Suppressor macrophage treated with lipopolysaccharide for 4 hours (primary cell): ENCODE data around the gene RPA1.
"Not testable (repeated sequence)": the region's sequence is repeated elsewhere in the genome, so short reads cannot be mapped to it uniquely, and the experiment has no call there.

Experiments used
- DNase-seq: peaks from one replicate; pipeline ENCODE4 v3.0.0-alpha.2; 2020

Gene RPA1

DNA sequence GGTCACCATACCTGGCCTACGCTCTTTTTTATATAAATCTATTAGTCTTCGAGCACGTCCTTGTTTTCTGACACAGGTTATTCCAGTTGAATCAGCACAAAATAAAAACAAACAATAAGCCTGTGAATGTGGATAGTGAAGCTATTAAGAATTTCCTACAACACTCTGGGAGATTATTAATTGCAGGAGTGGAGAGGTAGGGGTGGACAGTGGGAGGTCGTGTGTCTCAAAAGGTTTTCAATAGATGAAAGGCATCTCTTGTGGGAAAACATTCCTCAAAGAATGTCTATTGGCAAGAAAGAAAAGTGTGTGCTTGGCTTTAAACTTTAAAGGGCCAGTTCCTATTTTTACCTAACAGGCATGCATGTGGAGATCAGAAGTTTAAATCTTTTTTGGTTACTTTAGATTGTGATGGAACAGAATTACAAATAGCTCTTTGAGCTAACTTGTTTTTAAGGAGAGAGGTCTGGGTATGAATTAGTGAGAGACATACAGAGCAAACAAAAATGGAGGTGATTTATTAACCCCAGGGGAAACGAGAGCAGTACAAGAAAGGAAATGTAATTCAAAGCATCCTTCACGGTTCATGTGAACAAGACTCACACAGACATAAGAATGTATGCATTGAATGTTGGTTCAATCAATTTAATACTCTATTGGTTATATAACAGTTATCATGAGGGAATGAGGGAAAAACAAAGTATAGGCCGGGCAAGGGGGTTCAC lies 9.1 kb upstream of the RPA1 start:
- DNase-seq: no peak

DNA sequence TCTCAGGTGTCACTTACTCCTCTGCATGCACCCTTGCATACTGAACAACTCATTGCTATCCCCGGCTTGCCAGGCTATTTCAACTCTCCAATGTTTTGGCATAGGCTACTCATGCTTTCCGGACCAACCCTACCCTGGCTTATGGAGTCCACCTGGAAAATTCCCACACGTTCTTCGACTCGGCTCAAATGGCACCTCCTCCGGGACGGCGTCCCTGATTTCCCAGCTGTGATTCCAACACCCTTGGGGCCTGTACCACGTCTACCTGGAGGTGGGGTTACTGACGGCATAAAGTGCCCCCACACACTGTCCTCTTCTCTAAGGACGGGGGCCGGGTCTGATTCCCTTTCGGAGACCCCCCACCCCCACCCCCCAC lies 601 bp upstream of the RPA1 start:
- no peak for DNase-seq

DNA sequence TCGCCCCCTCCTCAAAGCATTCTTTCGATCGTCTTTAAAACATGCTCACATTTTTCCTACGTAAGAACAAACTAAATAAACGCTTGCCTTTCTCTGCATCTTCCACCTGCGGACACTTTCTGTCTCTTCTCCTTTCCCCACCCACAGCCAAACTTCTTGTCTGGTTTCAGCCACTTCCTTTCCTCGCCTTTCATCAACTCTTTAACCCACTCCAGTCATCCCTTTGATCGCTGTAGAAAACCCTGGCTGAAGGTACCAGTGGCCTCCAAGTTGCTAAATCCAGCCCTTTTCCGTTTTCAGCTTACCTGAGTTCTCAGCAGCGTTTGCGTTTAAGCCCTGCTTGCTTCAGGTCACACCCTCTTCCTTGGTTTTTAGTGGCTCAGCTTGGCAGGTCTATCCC lies 483 bp downstream of the RPA1 start:
- no peak for DNase-seq

DNA sequence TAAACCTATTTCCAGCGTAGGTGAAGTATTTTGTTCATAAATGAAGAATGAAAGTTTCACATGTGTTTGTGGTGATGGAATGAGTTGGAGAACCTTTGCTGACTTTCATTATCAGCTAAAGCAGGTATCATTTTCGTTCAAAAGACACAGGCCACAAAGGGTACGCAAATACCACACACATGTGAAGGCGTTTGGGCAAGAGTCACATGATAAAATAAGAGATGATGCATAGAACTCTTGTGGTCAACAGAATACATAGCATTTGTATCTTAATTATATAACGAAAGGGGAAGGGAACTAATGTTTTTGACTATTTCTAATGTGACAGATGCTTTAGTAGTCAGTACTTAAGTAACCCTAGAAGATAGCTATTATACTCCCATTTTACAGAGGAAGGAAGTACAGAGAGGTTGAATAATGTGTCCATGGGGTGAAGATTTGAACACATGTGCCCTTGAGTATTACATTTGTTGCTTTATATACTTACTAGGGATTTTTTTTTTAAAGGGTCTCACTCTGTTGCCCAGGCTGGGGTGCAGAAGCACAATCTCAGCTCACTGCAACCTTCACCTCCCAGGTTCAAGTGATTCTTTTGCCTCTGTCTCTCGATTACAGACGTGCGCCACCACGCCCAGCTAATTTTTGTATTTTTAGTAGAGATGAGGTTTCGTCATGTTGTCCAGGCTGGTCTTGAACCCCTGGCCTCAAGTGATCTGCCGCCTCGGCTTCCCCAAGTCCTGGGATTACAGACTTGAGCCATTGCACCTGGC lies 4.8 kb downstream of the RPA1 start:
- DNase-seq: peak; percentile 62

DNA sequence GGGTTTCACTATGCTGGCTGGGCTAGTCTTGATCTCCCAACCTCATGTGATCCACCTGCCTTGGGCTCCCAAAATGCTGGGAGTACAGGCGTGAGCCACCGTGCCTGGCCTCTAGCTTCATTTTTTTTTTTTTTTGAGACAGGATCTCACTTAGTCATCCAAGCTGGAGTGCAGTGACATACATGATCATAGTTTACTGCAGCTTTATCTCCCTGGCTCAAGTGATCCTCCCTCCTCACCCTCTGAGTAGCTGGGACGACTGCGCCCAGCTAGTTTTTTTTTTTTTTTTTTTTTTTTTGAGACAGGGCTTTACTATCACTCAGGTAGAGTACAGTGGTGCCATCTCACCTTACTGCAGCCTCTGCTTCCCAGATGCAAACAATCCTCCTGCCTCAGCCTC lies 9.7 kb downstream of the RPA1 start:
- DNase-seq: no peak

DNA sequence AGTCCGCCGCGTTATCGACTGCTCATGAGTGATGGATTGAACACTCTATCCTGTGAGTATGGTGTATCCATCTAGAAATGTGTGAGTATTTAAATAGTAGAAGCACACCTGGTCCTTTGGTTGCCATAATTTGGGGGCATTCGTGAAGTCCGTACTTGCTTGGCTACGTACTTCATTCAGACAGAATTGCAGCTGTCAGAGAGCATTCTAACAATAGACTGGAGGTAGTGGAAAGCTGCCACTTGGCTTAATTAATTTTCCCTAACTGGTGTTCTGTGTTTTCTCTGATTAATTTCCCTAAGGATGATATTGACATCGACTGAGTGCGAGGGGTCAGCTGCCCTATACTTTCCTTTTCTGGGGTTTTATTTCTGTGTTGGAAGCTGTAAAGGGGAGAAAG lies 14.1 kb downstream of the RPA1 start:
- no peak for DNase-seq

DNA sequence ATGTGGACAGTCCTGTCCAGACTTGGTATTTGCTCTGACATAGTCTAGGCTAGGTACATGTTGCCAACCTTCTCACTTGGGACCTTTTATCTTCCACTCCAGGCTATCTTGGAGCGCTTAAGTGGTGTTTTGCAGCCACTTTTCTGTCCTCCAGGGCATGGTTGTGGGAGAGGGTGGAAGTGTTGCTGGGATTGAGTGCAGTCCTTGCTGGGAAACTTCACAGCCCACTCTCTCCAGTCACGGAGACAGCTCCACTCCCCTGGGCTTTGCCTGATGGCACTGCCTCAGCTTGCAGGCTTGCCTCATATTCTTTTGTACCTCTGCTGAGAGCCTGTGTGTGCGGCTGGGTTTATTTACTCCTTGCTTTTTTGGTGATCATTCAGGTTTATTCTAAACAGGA lies 17.4 kb downstream of the RPA1 start:
- no peak for DNase-seq

DNA sequence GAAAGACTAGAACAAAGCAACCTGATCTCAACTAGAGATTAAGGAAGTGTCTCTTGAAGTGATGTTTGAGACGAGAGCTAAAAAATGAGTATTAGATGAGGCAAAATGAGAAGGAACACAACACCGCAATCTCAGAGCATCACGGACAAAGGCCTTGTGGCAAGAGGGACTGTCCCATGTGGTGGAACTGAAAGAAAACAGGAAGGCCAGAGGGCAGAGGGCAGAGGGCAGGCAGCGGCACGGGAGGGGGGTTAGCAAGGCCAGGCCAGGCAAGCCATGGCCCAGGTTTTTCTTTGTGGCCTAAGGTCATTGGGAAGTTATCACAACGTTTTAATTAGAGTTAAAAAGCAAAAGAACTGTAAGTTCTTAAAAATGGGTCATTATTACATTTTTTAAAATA lies 22.5 kb downstream of the RPA1 start:
- DNase-seq: no peak

DNA sequence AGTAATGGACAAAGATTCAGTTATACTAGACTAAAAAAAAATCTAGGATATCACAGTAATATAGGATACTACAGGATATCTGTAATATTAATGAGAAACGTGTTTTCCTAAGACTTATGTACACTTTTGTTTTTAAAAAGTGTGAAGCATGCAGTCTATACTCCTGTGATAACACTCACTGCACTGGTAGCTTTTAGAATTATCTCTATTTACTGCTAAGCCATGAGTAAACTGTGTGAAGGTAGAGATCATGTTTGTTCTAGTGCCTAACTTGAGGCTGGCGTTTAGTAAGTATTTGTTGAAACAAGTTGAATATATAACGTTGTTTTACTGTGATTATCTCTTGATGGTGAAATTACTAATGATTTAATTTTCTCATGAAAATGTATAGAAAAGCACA lies 23.9 kb downstream of the RPA1 start:
- no peak for DNase-seq

DNA sequence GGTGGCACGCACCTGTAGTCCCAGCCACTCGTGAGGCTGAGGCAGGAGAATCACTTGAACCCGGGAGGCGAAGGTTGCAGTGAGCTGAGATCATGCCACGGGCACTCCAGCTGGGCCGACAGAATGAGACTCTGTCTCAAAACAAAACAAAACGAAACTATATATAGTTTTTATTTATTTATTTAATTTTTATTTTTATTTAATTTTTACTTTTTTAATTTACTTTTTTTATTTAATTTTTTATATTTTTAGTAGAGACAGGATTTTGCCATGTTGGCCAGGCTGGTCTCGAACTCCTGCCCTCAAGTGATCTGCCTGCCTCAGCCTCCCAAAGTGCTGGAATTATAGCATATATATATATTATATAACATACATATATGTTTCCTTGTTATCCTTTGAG lies 26.7 kb downstream of the RPA1 start:
- DNase-seq: not testable (repeated sequence)

DNA sequence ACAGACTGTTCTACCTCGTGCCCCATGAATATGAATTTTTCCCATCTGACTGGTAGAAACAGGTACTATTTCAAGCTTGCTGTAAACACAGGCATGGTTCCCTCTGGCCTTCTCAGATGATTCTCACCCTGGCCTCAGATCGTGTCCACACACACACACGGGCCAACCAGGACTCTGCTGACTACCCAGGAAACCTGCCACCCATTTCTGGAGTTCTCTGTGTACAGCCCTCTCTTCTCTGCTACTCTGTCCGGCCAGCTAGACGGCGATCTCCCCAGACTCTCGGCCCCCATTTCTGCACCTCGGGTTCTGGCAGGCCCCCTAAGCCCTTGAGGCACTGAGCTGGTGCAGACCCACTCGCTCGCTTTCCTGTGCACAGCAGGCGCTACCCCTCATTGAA lies 31.2 kb downstream of the RPA1 start:
- DNase-seq: no peak

DNA sequence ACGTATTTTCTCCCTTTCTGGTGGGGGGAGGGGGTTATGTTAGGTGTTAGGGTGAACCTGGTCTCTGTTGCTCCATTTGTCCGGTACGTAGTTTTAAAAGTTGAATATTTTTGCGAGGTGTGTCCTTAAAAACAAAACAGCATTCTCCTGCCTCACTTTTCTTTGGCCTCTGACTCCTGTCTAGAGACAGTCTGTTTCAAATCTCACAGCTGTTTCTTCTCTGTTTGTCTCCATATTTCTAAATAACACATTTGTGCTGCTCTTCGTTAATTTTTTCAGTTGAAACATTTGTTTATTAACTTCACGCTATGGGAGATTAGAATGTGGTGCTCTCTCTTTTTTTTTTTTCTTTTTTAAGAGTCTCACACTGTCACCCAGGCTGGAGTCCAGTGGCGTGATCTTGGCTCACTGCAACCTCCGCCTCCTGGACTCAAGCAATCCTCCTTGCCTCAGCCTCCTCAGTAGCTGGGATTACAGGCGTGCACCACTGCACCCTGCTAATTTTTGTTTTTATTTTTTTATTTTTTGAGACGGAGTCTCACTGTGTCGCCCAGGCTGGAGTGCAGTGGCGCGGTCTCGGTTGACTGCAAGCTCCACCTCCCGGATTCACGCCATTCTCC lies 31.7 kb downstream of the RPA1 start:
- DNase-seq: no peak

DNA sequence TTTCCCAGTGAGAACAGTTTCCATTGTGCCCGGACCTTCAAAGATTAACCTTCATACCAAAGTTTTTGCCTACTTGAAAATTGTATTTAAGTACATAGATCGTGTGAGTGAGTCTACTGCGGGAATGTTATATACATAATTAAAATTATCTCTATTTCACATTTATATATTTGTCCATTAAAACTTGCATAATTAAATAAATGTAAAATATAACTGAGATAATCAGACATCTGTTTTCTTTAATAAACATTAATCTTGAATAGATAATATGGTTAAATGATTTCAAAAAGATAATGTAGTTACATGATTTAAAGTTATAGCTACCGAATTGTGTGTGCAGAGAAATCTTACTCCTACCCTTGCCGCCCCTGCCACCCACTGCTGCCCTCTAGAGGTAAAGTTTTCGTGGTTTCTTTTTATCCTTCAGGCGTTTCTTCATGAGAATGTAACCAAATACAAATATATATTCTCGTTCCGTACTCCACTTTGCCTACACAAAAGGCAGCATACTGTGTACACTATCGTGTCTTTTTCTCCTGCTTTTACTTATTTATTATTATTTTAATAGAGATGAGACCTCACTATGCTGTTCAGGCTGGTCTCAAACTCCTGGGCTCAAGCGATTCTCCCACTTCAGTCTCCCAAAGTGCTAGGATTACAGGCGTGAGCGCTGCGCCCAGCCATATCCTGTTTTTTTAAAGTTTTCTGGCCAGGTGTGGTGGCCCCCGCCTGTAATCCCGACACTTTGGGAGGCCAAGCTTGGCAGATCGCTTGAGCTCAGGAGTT lies 35.6 kb downstream of the RPA1 start:
- peak; percentile 80 for DNase-seq

DNA sequence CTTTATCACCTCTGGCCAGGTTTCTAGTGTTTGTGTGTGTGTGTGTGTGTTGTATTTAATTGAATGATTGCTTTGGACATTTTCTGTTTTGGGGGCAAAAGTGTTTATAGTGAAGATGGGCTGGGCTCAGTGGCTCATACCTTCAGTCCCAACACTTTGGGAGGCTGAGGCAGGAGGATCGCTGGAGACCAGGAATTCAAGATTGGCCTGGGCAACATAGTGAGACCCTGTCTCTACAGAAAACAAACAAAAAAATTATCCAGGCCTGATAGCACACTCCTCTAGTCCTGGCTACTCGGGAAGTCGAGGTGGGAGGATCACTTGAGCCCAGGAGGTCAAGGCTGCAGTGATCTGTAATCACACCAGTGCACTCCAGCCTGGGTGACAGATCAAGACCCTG lies 37.5 kb downstream of the RPA1 start:
- no peak for DNase-seq

DNA sequence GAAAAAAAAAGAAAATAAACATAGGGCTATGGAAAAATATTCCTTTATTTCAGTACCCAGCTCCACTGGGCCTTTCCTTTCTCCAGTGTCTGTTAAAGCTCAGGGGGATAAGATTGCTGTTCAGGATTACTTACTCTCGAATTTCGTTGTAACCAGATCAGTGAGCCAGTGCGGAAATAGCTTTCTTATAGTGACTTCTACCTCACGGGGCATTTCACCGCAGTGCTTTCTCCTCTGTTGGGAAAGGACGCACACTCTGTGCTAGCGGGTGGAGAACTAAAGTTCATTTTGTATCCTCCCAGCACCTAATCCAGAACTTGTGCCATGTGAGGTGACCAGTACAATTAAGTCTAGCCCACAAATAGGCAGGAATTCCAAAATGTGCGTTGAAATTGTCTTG lies 38.3 kb downstream of the RPA1 start:
- DNase-seq: no peak

DNA sequence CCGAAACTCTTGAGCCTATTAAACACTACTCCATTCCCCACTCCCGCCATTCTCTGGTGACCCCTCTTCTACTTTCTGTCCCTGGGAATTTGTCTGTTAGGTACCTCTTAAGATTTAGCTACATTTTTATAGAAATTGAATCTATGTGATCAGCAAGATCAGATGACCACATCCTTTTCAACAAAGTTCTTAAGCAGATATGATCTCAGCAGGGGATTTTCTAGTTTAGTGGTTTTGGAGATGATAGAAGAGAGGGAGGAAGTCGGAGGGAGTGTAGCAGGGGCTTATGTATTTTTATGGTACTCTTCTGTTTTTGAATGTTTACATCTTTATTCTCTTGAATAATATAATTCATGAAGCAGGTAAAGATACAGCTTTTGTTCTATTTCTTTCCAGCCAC lies 40.8 kb downstream of the RPA1 start:
- no peak for DNase-seq

DNA sequence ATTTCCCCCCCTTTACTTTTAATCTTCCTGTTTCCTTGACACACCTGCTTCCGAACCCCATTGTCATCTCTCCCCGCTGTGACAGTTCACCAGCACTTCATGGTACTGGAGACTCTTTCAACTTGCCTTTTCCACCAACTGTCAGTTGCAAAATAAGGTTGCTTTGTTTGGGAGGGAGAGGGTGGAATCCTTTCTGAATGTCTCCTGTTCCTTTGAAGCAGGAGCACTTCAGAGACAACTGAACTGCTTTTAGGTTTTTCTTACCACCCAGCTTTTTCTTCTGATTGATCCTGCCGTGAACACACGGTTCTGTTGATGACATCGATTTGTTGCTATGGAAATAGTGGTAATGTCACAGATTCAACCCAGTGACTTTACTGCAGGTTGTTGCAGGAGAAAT lies 42.0 kb downstream of the RPA1 start:
- DNase-seq: no peak

DNA sequence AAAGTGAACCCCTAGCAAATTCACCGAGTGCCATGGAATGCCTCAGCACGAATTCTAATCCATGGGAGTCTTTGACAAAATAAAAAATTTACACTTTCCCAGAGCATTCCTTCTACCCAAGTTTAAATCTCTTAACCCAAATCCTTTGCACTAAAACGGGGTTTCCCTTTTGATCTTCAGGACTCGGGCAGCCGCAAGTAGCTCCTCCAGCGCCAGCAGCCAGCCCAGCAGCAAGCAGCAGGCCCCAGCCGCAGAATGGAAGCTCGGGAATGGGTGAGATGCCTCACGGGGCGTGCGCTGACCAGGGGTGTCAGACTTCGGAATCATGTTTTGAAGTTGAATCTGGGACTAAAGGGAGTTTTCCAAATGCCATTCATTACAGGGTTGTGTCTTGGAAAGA lies 42.4 kb downstream of the RPA1 start:
- DNase-seq: no peak

DNA sequence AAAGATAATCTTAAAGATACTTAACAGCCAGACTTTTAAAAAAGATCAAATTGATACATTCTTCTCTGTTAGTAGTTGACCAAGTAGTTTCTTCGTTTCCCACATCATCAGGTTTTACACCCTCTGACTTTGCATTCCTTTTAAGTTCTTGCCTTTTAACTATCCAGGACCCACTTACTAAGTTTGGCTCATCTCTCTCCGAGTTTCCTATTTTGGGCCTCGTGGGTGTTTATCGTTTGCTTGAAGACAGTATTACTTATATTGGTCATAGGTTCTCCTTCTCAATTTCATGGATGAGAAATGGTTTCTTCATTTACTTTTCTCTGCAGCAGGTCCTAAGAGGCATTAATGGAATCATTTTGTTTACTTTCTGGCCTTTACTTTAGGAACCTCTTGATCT lies 43.2 kb downstream of the RPA1 start:
- no peak for DNase-seq

DNA sequence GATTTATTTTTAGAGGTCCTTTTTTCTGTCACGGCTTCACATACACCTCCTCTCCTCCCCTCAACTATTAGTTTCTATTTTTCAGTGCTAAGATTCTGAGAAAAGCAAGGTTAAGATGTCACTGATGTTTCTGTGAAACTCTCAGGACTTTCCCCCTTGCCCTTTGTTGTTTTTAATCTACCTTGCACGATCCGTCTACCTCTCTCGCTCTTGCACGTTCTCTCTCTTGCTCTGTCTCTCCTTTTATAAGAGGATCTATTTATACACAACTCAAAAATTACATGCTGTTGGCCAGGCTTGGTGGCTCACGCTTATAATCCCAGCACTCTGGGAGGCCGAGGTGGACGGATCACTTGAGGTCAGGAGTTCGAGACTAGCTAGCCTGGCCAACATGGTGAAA lies 43.6 kb downstream of the RPA1 start:
- no peak for DNase-seq

DNA sequence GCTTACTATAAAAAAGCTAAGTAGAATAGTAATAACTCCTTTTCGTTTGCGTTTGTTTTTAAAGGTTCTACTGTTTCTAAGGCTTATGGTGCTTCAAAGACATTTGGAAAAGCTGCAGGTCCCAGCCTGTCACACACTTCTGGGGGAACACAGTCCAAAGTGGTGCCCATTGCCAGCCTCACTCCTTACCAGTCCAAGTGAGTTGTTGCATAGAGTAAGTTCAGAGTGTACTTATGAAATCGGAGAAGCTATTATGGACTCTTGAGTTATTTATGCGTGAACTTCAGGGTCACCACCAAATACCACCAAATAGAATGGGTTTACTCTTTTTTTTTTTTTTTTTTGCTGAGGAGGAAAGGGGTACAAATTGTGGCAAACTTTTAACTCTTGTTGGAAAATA lies 45.8 kb downstream of the RPA1 start:
- DNase-seq: no peak

DNA sequence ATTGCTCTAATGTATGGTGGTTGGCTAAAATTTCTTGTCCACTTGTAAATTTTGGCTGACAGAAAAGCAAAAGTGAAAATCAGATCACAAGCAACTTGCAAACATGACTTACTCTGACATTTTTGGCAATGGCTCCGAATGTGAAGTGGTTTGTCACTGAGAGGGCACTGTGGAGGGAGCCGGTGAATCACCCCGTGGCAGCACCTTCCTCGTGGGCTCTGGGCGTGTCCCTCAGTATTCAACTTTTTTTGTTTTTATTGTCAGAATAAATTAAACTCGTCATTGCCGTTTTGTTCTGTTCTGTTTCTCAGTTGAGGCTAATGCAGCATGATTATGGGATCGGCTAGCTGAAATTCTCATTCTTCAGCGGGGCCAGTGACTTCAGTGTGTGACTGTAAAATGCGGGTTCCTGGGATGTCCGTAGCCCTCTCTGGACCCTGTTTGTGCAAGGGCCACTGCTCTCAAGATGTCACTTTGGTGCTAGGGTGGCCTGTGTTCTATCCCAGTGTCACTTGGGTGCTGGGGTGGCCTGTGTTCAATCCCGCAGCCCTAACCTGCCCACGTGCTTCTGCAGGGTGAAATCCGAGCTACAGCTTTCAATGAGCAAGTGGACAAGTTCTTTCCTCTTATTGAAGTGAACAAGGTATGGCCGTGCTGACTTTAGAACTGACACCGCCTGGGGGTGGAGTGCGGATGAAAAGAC lies 48.8 kb downstream of the RPA1 start:
- peak; percentile 5 for DNase-seq
